Stimulated activated CD8-positive, alpha-beta memory T cell treated with anti-CD3 and anti-CD28 coated beads, Interleukin-15, amount 100 ng/mL, for 1 hour (primary cell): ENCODE measurements around the gene TMEM95.
"Not testable (repeated sequence)": the region's sequence is repeated elsewhere in the genome, so short reads cannot be mapped to it uniquely, and the experiment has no call there.

Experiments
- DNase-seq: peaks from one replicate; pipeline ENCODE4 v3.0.0-alpha.2; 2020; ENCODE audit warnings: low read depth

Gene TMEM95

GRCh38 chr17:7323731-7324437 is 31.1 kb upstream of the TMEM95 start:
- peak; percentile 45 for DNase-seq

- DNase-seq = no peak
Observed at GRCh38 chr17:7324438-7324779, 30.5 kb upstream of the TMEM95 start.

- no peak for DNase-seq
Observed at GRCh38 chr17:7325031-7325528, 29.9 kb upstream of the TMEM95 start.

- DNase-seq = no peak
Observed at GRCh38 chr17:7326186-7326585, 28.8 kb upstream of the TMEM95 start.

GRCh38 chr17:7327056-7327455 is 27.9 kb upstream of the TMEM95 start:
- no peak for DNase-seq

- DNase-seq = no peak
Observed at GRCh38 chr17:7327501-7327900, 27.5 kb upstream of the TMEM95 start.

- no peak for DNase-seq
Observed at GRCh38 chr17:7328009-7328408, 26.9 kb upstream of the TMEM95 start.

- DNase-seq = no peak
Observed at GRCh38 chr17:7328840-7329373, 26.0 kb upstream of the TMEM95 start, which contains the start of gene NEURL4. Gene NEURL4, minus strand, starts transcription at chr17:7329335. Its CDS starts 23 bp downstream, at chr17:7329312.

- peak; percentile 92 for DNase-seq
Observed at GRCh38 chr17:7329374-7329996, 25.5 kb upstream of the TMEM95 start.

GRCh38 chr17:7329997-7330637 is 24.8 kb upstream of the TMEM95 start:
- peak; percentile 49 for DNase-seq

- DNase-seq = no peak
Observed at GRCh38 chr17:7330638-7331015, 24.3 kb upstream of the TMEM95 start.

- no peak for DNase-seq
Observed at GRCh38 chr17:7332111-7332510, 22.8 kb upstream of the TMEM95 start.

GRCh38 chr17:7332600-7333069 is 22.3 kb upstream of the TMEM95 start:
- not testable (repeated sequence) for DNase-seq

GRCh38 chr17:7334938-7335538 is 19.9 kb upstream of the TMEM95 start:
- DNase-seq = no peak

- not testable (repeated sequence) for DNase-seq
Observed at GRCh38 chr17:7335765-7336164, 19.2 kb upstream of the TMEM95 start.

- peak; percentile 77 for DNase-seq
Observed at GRCh38 chr17:7336240-7337175, 18.4 kb upstream of the TMEM95 start, which contains the start of gene ACAP1. Gene ACAP1, plus strand, starts transcription at chr17:7336529. Its CDS starts 206 bp downstream, at chr17:7336735.

GRCh38 chr17:7337600-7337999 is 17.4 kb upstream of the TMEM95 start:
- DNase-seq = not testable (repeated sequence)

- DNase-seq = no peak
Observed at GRCh38 chr17:7340179-7340578, 14.8 kb upstream of the TMEM95 start.

- no peak for DNase-seq
Observed at GRCh38 chr17:7341842-7342241, 13.1 kb upstream of the TMEM95 start.

GRCh38 chr17:7343250-7343649 is 11.7 kb upstream of the TMEM95 start:
- no peak for DNase-seq
